Common myeloid progenitor, CD34-positive (primary cell): Measurements from ENCODE around the gene RHOH.

Experiments
- CTCF ChIA-PET: fragments of 350-600 bp; sonication (Branson Sonifier 250); formaldehyde crosslinking; loops from one replicate; lab custom pipeline; 2021; ENCODE audit warnings: antibody characterized with exemption; lab: Charles Lee
- POLR2A ChIA-PET: fragments of 350-600 bp; sonication (Branson Sonifier 250); formaldehyde crosslinking; loops from one replicate; lab custom pipeline; 2021; ENCODE audit warnings: antibody characterized with exemption; lab: Charles Lee
- DNase-seq, 3 donors: peaks; one replicate each; pipeline versions ENCODE4 v3.0.0 to v3.0.0-alpha.2; 2013
- H3K27ac ChIP-seq, 2 experiments: 1 replicate in 1 of 2; 2 replicates in 1 of 2; pipeline ENCODE4 v1.7.0; 2013; ENCODE audit warnings: inconsistent platforms in 2 of 2, low read length in 2 of 2, mild to moderate bottlenecking in 2 of 2, low read depth in 1 of 2, moderate library complexity in 1 of 2; ENCODE audit not compliant: severe bottlenecking in 2 of 2, insufficient read depth in 1 of 2, poor library complexity in 1 of 2
- H3K27me3 ChIP-seq, 5 experiments: replicated peaks in 2 of 5; 1 replicate in 3 of 5; 2 replicates in 2 of 5; pipeline versions ENCODE4 v1.6.1 to v1.7.0; 2013; ENCODE audit warnings: low read length in 4 of 5, mild to moderate bottlenecking in 2 of 5, moderate library complexity in 2 of 5, inconsistent platforms in 1 of 5; ENCODE audit not compliant: insufficient read depth in 5 of 5, control insufficient read depth in 4 of 5
- H3K36me3 ChIP-seq, 4 experiments: 1 replicate in 2 of 4; 2 replicates in 2 of 4; pipeline versions ENCODE4 v1.6.1 to v1.7.0; 2013; ENCODE audit warnings: low read length in 3 of 4, control low read depth in 1 of 4, mild to moderate bottlenecking in 1 of 4; ENCODE audit not compliant: control insufficient read depth in 4 of 4, insufficient read depth in 4 of 4
- H3K4me1 ChIP-seq, 4 experiments: 1 replicate in 3 of 4; 2 replicates in 1 of 4; pipeline versions ENCODE4 v1.6.1 to v1.7.1; 2013; ENCODE audit warnings: low read length in 3 of 4, mild to moderate bottlenecking in 3 of 4, control low read depth in 1 of 4, inconsistent platforms in 1 of 4, moderate library complexity in 1 of 4; ENCODE audit not compliant: control insufficient read depth in 4 of 4, insufficient read depth in 4 of 4; ENCODE audit errors: control extremely low read depth in 1 of 4
- H3K4me3 ChIP-seq, 7 experiments: 1 replicate in 4 of 7; 2 replicates in 3 of 7; pipeline versions ENCODE4 v1.5.1 to v1.7.0; 2013; ENCODE audit warnings: mild to moderate bottlenecking in 7 of 7, low read length in 6 of 7, moderate library complexity in 6 of 7, inconsistent platforms in 2 of 7, low read depth in 2 of 7, control low read depth in 1 of 7; ENCODE audit not compliant: insufficient read depth in 4 of 7, control insufficient read depth in 1 of 7; ENCODE audit errors: extremely low read depth in 1 of 7
- H3K9me3 ChIP-seq, 5 experiments: 1 replicate in 4 of 5; 2 replicates in 1 of 5; pipeline versions ENCODE4 v1.6.1 to v1.7.1; 2013; ENCODE audit warnings: low read length in 4 of 5, mild to moderate bottlenecking in 2 of 5, inconsistent platforms in 1 of 5, low read depth in 1 of 5, moderate library complexity in 1 of 5; ENCODE audit not compliant: control insufficient read depth in 4 of 5, insufficient read depth in 2 of 5; ENCODE audit errors: control extremely low read depth in 1 of 5
- WGBS: methylation state at CpG from one replicate; pipeline ENCODE4 v1.1.5; 2013; ENCODE audit not compliant: insufficient coverage; 5-methylcytosine and 5-hydroxymethylcytosine counted together

Gene RHOH

GRCh38 chr4:40202474-40202873, 5.6 kb downstream of the RHOH start:
- POLR2A ChIA-PET: interaction anchor here (1.0 kb wide), 1 partner anchor 45 kb away, joined by 4 read pairs; no protein-coding TSS in a partner anchor
- Histone ChIP-seq H3K27me3 (no peaks in the 10 kb centered on the region), H3K27ac (peak overlapping the region in 1 of 2 experiments; percentile 59), H3K4me1 (peaks cover 70 to 95% (median 79%) of the 10 kb centered on the region in 4 experiments), H3K4me3 (peak overlapping the region in 3 of 7 experiments; percentile 15 to 43 (median 29)), H3K36me3 (peaks cover 0 to 2% (median 0%) of the 10 kb centered on the region in 4 experiments), H3K9me3 (no peaks in the 10 kb centered on the region)
- CTCF ChIA-PET: interaction anchor here (0.9 kb wide), 1 partner anchor 14 kb away, joined by 3 read pairs; no protein-coding TSS in a partner anchor
- DNase-seq: no peak
- 100% methylated on average over 3 of the region's 3 CpGs for WGBS

- no peak for DNase-seq
- Histone ChIP-seq H3K27ac (peak overlapping the region; percentile 54 to 78), H3K27me3 (no peaks in the 10 kb centered on the region), H3K4me1 (peaks cover 59 to 86% (median 74%) of the 10 kb centered on the region in 4 experiments), H3K9me3 (no peaks in the 10 kb centered on the region), H3K4me3 (peak overlapping the region in 2 of 7 experiments; percentile 25 to 44), H3K36me3 (peaks cover 0 to 6% (median 2%) of the 10 kb centered on the region in 4 experiments)
- POLR2A ChIA-PET: interaction anchor here (1.3 to 1.7 kb wide), 4 partner anchors 13 to 107 kb away, joined by 4 to 8 read pairs (median 5); no protein-coding TSS in a partner anchor
- WGBS: 97% methylated on average over 7 of the region's 9 CpGs
- CTCF ChIA-PET: interaction anchor here (0.7 to 2.4 kb wide), 8 partner anchors 10 to 117 kb away, joined by 3 to 8 read pairs (median 3); no protein-coding TSS in a partner anchor
These were observed 7.9 kb downstream of the RHOH start for GRCh38 chr4:40204507-40205258.

- H3K4me3 ChIP-seq: peak overlapping the region in 5 of 7 experiments; percentile 2 to 58 (median 14)
- peak overlapping the region; percentile 54 to 78 for H3K27ac ChIP-seq
- peaks cover 52 to 80% (median 67%) of the 10 kb centered on the region in 4 experiments for H3K4me1 ChIP-seq
- H3K9me3 ChIP-seq: no peaks in the 10 kb centered on the region
- DNase-seq: peak; percentile 58 to 88 (median 79)
- no peaks in the 10 kb centered on the region for H3K27me3 ChIP-seq
- peaks cover 3 to 11% (median 4%) of the 10 kb centered on the region in 4 experiments for H3K36me3 ChIP-seq
- ChIA-PET POLR2A (interaction anchor here (0.6 to 1.7 kb wide), 5 partner anchors 11 to 106 kb away, joined by 3 to 8 read pairs (median 5); no protein-coding TSS in a partner anchor), CTCF (interaction anchor here (0.7 to 2.4 kb wide), 9 partner anchors 11 to 358 kb away, joined by 3 to 8 read pairs (median 3); no protein-coding TSS in a partner anchor)
- 0% methylated on average over 3 of the region's 6 CpGs for WGBS
These were observed 8.7 kb downstream of the RHOH start for GRCh38 chr4:40205259-40206198.

GRCh38 chr4:40206426-40206825, 9.6 kb downstream of the RHOH start:
- peaks cover 4 to 11% (median 5%) of the 10 kb centered on the region in 4 experiments for H3K36me3 ChIP-seq
- H3K27ac ChIP-seq: peak overlapping the region; percentile 54 to 78
- H3K9me3 ChIP-seq: no peaks in the 10 kb centered on the region
- WGBS: no CpG with 5 or more reads among the region's 2 CpGs
- no peak for DNase-seq
- H3K4me3 ChIP-seq: peak overlapping the region in 3 of 7 experiments; percentile 14 to 58 (median 48)
- POLR2A ChIA-PET: no interaction called here
- CTCF ChIA-PET: interaction anchor here (0.7 to 2.4 kb wide), 4 partner anchors 11 to 357 kb away, joined by 3 to 8 read pairs (median 4); no protein-coding TSS in a partner anchor
- H3K27me3 ChIP-seq: no peaks in the 10 kb centered on the region
- peaks cover 43 to 72% (median 58%) of the 10 kb centered on the region in 4 experiments for H3K4me1 ChIP-seq

GRCh38 chr4:40209401-40209800, 12.6 kb downstream of the RHOH start:
- WGBS: 100% methylated on average over 1 of the region's 4 CpGs
- Histone ChIP-seq H3K27me3 (no peaks in the 10 kb centered on the region), H3K36me3 (peaks cover 5 to 21% (median 8%) of the 10 kb centered on the region in 4 experiments), H3K4me3 (no peak overlapping the region), H3K27ac (peak overlapping the region in 1 of 2 experiments; percentile 53), H3K9me3 (no peaks in the 10 kb centered on the region), H3K4me1 (peaks cover 28 to 58% (median 37%) of the 10 kb centered on the region in 4 experiments)
- CTCF ChIA-PET: no interaction called here
- DNase-seq: no peak
- POLR2A ChIA-PET: interaction anchor here (0.8 kb wide), 1 partner anchor 102 kb away, joined by 3 read pairs; no protein-coding TSS in a partner anchor

- Histone ChIP-seq H3K9me3 (no peaks in the 10 kb centered on the region), H3K4me3 (no peak overlapping the region), H3K4me1 (peaks cover 16 to 45% (median 24%) of the 10 kb centered on the region in 4 experiments), H3K27ac (no peak overlapping the region), H3K27me3 (no peaks in the 10 kb centered on the region), H3K36me3 (peaks cover 5 to 28% (median 15%) of the 10 kb centered on the region in 4 experiments)
- ChIA-PET POLR2A (no interaction called here), CTCF (interaction anchor here (2.3 kb wide), 1 partner anchor 98 kb away, joined by 6 read pairs; no protein-coding TSS in a partner anchor)
- no CpG with 5 or more reads among the region's 5 CpGs for WGBS
- no peak for DNase-seq
These were observed 13.9 kb downstream of the RHOH start for GRCh38 chr4:40210776-40211175.
